Stomach (tissue), 9 donors: ENCODE data around the gene NAV2. TPM values are rescaled to one million over a fixed set of nuclear protein-coding genes. Genes with fewer than 3 reads are reported as not detected.

Experiments used
- DNase-seq, 2 donors: peaks; one replicate each; pipeline versions ENCODE4 v3.0.0 to v3.0.0-alpha.2; 2013 to 2019
- H3K27ac ChIP-seq, 5 donors: fragments of 200-600 bp in 4 of 5; sonication (generic) in 4 of 5; one replicate each; pipeline ENCODE4 v1.5.1; 2013 to 2019; ENCODE audit warnings: mild to moderate bottlenecking in 1 of 5, moderate library complexity in 1 of 5
- H3K27me3 ChIP-seq, 3 donors: fragments of 200-600 bp; sonication (generic); one replicate each; pipeline ENCODE4 v1.5.1; 2017 to 2019; ENCODE audit warnings: mixed run types in 1 of 3
- H3K36me3 ChIP-seq, 4 donors: fragments of 200-600 bp; sonication (generic); 1 replicate in 3 of 4; 2 replicates in 1 of 4; pipeline ENCODE4 v1.5.1; 2016 to 2019
- H3K4me1 ChIP-seq, 4 donors: fragments of 200-600 bp; sonication (generic); one replicate each; pipeline ENCODE4 v1.5.1; 2016 to 2019
- H3K4me3 ChIP-seq, 4 donors: fragments of 200-600 bp; sonication (generic) in 3 of 4; one replicate each; pipeline ENCODE4 v1.5.1; 2016 to 2019; ENCODE audit warnings: mild to moderate bottlenecking in 1 of 4
- H3K9me3 ChIP-seq, 4 donors: fragments of 200-600 bp; sonication (generic); one replicate each; pipeline ENCODE4 v1.5.1; 2016 to 2019
- EP300 ChIP-seq: sonication (generic); formaldehyde crosslinking; IDR thresholded peaks from one replicate; pipeline ENCODE4 v1.6.1; 2017; ENCODE audit warnings: antibody characterized with exemption
- POLR2A ChIP-seq, 4 donors: fragments of 450-650 bp; IDR thresholded peaks; one replicate each; pipeline ENCODE4 v1.6.1; 2016; ENCODE audit warnings: antibody characterized with exemption in 4 of 4, control low read depth in 2 of 4, mild to moderate bottlenecking in 1 of 4, moderate library complexity in 1 of 4
- POLR2AphosphoS5 ChIP-seq, 3 donors: sonication (generic); formaldehyde crosslinking; IDR thresholded peaks; one replicate each; pipeline ENCODE4 v1.6.1; 2016; ENCODE audit warnings: antibody characterized with exemption in 3 of 3
- whole genome bisulfite sequencing, 5 donors: extraction: QIAGEN DNeasy Blood & Tissue Kit in 3 of 5; methylation state at CpG; one replicate each; pipeline versions ENCODE4 v1.1.5 to v1.1.7; 2013 to 2018; 5-methylcytosine and 5-hydroxymethylcytosine counted together
- intact Hi-C: fragments of 100-400 bp; cut with DNase I; formaldehyde crosslinking; loops from one replicate; pipeline ENCODE4 v1.15.1; 2023; ENCODE audit warnings: low total_unique reads
- polyA plus RNA-seq, 3 donors: library from polyadenylated mRNA; stranded (reverse); fragments of 200-250 nt; gene quantifications; one replicate each; pipeline ENCODE4 v1.2.3, GENCODE V29; 2013
- total RNA-seq, 5 donors: library from RNA; depleted of rRNA; stranded (reverse); fragments of >200 nt; gene quantifications; one replicate each; pipeline versions ENCODE4 v1.1.0 to v1.2.3, GENCODE V29; 2014 to 2016
- TF ChIP-seq, protein P1 (sequence below), 7 experiments: fragments of 450-650 bp in 4 of 7; fragments of 200-600 bp in 3 of 7; sonication (generic) in 3 of 7; IDR thresholded peaks; one replicate each; pipeline ENCODE4 v1.5.1; 2016 to 2019; ENCODE audit warnings: antibody characterized with exemption in 7 of 7, control low read depth in 2 of 7, mild to moderate bottlenecking in 1 of 7
- donor health status: healthy with polysubstance abuse.
- donor health status: Bipolar disorder and iron deficiency.
- donor health status: healthy.

NAV2 gene
- total and polyA plus RNA-seq, 8 donors: 1.8 to 92.4 (median 7.9) TPM

GRCh38 chr11:20066783-20067156 is 354.1 kb downstream of the NAV2 start:
- Histone ChIP-seq H3K4me1 (peaks cover 0 to 8% (median 2%) of the 10 kb centered on the region in 4 donors), H3K9me3 (no peaks in the 10 kb centered on the region), H3K4me3 (no peak overlapping the region), H3K27me3 (no peaks in the 10 kb centered on the region), H3K36me3 (peaks cover 9 to 67% (median 32%) of the 10 kb centered on the region in 4 donors), H3K27ac (no peak overlapping the region)
- no peak for DNase-seq
- intact Hi-C loops: no loop called here
- 95 to 100% (median 97%) methylated on average over 3 of the region's 3 CpGs for WGBS, 5 donors
- TF ChIP-seq EP300: no peak
- TF ChIP-seq, protein P1, sequence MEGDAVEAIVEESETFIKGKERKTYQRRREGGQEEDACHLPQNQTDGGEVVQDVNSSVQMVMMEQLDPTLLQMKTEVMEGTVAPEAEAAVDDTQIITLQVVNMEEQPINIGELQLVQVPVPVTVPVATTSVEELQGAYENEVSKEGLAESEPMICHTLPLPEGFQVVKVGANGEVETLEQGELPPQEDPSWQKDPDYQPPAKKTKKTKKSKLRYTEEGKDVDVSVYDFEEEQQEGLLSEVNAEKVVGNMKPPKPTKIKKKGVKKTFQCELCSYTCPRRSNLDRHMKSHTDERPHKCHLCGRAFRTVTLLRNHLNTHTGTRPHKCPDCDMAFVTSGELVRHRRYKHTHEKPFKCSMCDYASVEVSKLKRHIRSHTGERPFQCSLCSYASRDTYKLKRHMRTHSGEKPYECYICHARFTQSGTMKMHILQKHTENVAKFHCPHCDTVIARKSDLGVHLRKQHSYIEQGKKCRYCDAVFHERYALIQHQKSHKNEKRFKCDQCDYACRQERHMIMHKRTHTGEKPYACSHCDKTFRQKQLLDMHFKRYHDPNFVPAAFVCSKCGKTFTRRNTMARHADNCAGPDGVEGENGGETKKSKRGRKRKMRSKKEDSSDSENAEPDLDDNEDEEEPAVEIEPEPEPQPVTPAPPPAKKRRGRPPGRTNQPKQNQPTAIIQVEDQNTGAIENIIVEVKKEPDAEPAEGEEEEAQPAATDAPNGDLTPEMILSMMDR (IDR thresholded peaks at IDR 0.05): no peak
- no peak for TF ChIP-seq POLR2A (IDR thresholded peaks at IDR 0.05)
- TF ChIP-seq POLR2AphosphoS5 (IDR thresholded peaks at IDR 0.05): no peak

DNA sequence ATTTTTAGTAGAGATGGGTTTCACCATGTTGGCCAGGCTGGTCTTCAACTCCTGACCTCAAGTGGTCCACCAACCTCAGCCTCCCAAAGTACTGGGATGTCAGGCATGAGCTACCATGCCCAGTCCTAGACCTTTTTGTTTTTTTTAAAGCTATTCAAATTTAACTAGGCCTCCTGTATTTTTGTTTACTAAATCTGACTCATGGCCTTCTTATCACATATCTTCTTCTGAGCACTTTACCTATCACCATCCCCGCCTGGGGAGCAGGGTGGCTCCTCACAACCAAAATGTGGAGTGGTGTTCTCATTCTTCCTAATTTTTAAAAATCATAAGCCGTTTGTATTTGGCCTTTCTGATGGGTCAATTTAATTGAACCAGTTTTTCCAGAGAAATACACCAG is 355.0 kb downstream of the NAV2 start:
- DNase-seq: no peak
- Histone ChIP-seq H3K36me3 (peaks cover 9 to 59% (median 28%) of the 10 kb centered on the region in 4 donors), H3K27ac (no peak overlapping the region), H3K27me3 (no peaks in the 10 kb centered on the region), H3K4me1 (peaks cover 0 to 8% (median 2%) of the 10 kb centered on the region in 4 donors), H3K4me3 (no peak overlapping the region), H3K9me3 (no peaks in the 10 kb centered on the region)
- intact Hi-C loops: no loop called here
- 66 to 83% (median 70%) methylated on average over 2 of the region's 2 CpGs for WGBS, 5 donors
- TF ChIP-seq, protein P1 (IDR thresholded peaks at IDR 0.05): no peak
- no peak for TF ChIP-seq POLR2A (IDR thresholded peaks at IDR 0.05)
- no peak for TF ChIP-seq EP300
- TF ChIP-seq POLR2AphosphoS5 (IDR thresholded peaks at IDR 0.05): no peak

- Histone ChIP-seq H3K27ac (no peak overlapping the region), H3K4me1 (peaks cover 0 to 8% (median 0%) of the 10 kb centered on the region in 4 donors), H3K36me3 (peaks cover 9 to 50% (median 26%) of the 10 kb centered on the region in 4 donors), H3K4me3 (no peak overlapping the region), H3K9me3 (no peaks in the 10 kb centered on the region), H3K27me3 (no peaks in the 10 kb centered on the region)
- TF ChIP-seq EP300 (no peak), POLR2A (IDR thresholded peaks at IDR 0.05) (no peak), POLR2AphosphoS5 (IDR thresholded peaks at IDR 0.05) (no peak)
- TF ChIP-seq, protein P1 (IDR thresholded peaks at IDR 0.05): no peak
- 32 to 63% (median 48%) methylated on average over 2 of the region's 2 CpGs for WGBS, 5 donors
- DNase-seq: no peak
- intact Hi-C loops: no loop called here
Observed at GRCh38 chr11:20068691-20069090, 356.1 kb downstream of the NAV2 start.

GRCh38 chr11:20070459-20070858 is 357.8 kb downstream of the NAV2 start:
- no peaks in the 10 kb centered on the region for H3K9me3 ChIP-seq
- peaks cover 9 to 45% (median 18%) of the 10 kb centered on the region in 4 donors for H3K36me3 ChIP-seq
- intact Hi-C loops: no loop called here
- no peak for DNase-seq
- peaks cover 0 to 8% (median 0%) of the 10 kb centered on the region in 4 donors for H3K4me1 ChIP-seq
- TF ChIP-seq, protein P1 (IDR thresholded peaks at IDR 0.05): no peak
- TF ChIP-seq POLR2AphosphoS5 (IDR thresholded peaks at IDR 0.05) (no peak), EP300 (no peak), POLR2A (IDR thresholded peaks at IDR 0.05) (no peak)
- no peaks in the 10 kb centered on the region for H3K27me3 ChIP-seq
- no peak overlapping the region for H3K4me3 ChIP-seq
- 20 to 41% (median 36%) methylated on average over 3 of the region's 3 CpGs for WGBS, 5 donors
- H3K27ac ChIP-seq: no peak overlapping the region
